GM13977 (cell line): ENCODE results near the gene DNAJC11.

ENCODE experiments used
- DNase-seq: peaks from one replicate; pipeline ENCODE4 v3.0.0; 2012; ENCODE audit warnings: low spot score
- CTCF ChIP-seq: IDR thresholded peaks from 2 replicates; pipeline ENCODE4 v1.5.1; 2012; ENCODE audit warnings: mild to moderate bottlenecking, control low read depth; ENCODE audit not compliant: insufficient read depth; ENCODE audit errors: extremely low read depth, missing control alignments
- in situ Hi-C: fragments of 300-500 bp; cut with MboI; formaldehyde crosslinking; loops from one replicate; pipeline ENCODE4 v1.12.0; 2022; ENCODE audit warnings: low sequenced_read_pairs, low pct_unique_long_range_greater_than_20kb, mixed read lengths, inconsistent platforms; ENCODE audit not compliant: unreplicated experiment

The DNAJC11 gene

GRCh38 chr1:6726253-6726652 lies 24.6 kb upstream of the DNAJC11 start:
- in situ Hi-C loops = no loop called here

DNA sequence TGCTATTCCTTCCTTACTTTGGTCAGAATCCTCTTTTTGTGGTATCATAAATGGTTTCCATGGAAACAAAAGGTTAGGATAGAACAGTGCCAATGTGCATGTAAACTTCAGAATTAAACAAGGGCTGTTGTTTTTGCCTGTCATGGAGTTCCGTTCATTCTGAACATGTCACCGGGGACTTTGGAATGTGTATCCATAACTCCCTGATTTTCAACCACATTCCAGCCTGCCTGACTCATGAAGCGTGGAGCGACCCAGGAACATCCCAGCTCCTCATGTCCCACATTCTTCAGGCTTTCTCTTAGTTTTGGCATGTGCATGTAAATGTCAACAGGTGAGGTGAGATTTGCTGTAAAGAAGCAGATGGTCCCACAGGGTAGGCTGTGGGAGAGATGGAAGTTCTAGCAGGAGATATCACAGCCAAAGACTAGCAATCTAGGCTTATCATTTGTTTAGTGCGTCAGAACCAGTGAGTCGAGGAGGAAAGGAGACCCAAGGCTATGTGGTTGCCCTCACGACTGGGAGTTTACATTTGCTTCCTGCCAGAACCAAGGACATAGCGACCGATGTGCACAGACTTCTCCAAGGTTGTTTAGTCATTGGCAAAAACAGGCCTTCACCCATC lies 23.0 kb upstream of the DNAJC11 start:
- in situ Hi-C loops = loop anchor here (25.0 kb wide), 2 partner anchors 338 to 488 kb away; no protein-coding TSS in a partner anchor
- no peak for TF ChIP-seq CTCF
- no peak for DNase-seq

More at GRCh38 chr1:6726253-6726652, 24.6 kb upstream of the DNAJC11 start:
- no peak for DNase-seq
- no peak for TF ChIP-seq CTCF

- in situ Hi-C loops = loop anchor here (25.0 kb wide), 2 partner anchors 338 to 488 kb away; no protein-coding TSS in a partner anchor
- TF ChIP-seq CTCF = no peak
- DNase-seq = no peak
These were observed 22.2 kb upstream of the DNAJC11 start for GRCh38 chr1:6723621-6724428.

DNA sequence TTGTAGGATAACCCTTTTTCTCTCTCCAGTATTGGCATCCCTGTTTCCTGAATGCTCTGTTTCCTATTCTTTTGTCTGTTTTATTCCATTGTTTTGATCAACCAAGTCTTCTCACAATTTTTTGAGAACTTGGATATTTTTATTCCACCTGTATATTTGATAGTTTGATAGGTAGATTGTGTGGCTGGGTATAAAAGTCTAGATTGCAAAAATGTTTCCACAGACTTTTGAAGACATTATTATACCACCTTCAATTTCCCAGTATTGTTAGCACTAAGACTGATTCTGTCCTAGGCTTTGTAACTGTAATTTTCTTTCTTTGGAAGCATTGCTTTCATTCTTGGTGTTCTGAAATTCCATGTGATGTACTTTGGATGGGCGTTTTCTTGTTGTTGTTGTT lies 9.6 kb upstream of the DNAJC11 start:
- no peak for DNase-seq
- no peak for TF ChIP-seq CTCF
- in situ Hi-C loops = loop anchor here (25.0 kb wide), 2 partner anchors 351 to 501 kb away; no protein-coding TSS in a partner anchor

GRCh38 chr1:6704746-6705145 lies 3.1 kb upstream of the DNAJC11 start:
- no peak for TF ChIP-seq CTCF
- DNase-seq = no peak
- in situ Hi-C loops = loop anchor here (25.0 kb wide), 2 partner anchors 358 to 508 kb away; no protein-coding TSS in a partner anchor

GRCh38 chr1:6703016-6703415 lies 1.4 kb upstream of the DNAJC11 start:
- in situ Hi-C loops = loop anchor here (25.0 kb wide), 2 partner anchors 359 to 509 kb away; no protein-coding TSS in a partner anchor
- DNase-seq = no peak
- no peak for TF ChIP-seq CTCF
